GM18867 (cell line): ENCODE measurements around the gene NR2E1.

Experiments
- ATAC-seq: cut with Tn5 transposase; IDR thresholded peaks from one replicate; pipeline ENCODE4 v1.9.1; 2021; ENCODE audit warnings: mild to moderate bottlenecking, moderate library complexity; ENCODE audit not compliant: unreplicated experiment

The NR2E1 gene

GRCh38 chr6:108165714-108166663, at the start of gene NR2E1:
Gene NR2E1 (plus strand): TSS chr6:108166022. CDS start chr6:108166766, 744 bp downstream.
- ATAC-seq: no peak

GRCh38 chr6:108116546-108117426, 49.0 kb upstream of the NR2E1 start:
- ATAC-seq: no peak

GRCh38 chr6:108117427-108118358, 48.1 kb upstream of the NR2E1 start:
- peak; percentile 64 for ATAC-seq

- ATAC-seq: no peak
These were observed 47.5 kb upstream of the NR2E1 start for GRCh38 chr6:108118359-108118724.

GRCh38 chr6:108118810-108119768, 46.7 kb upstream of the NR2E1 start:
- ATAC-seq: no peak

- ATAC-seq: no peak
These were observed 46.1 kb upstream of the NR2E1 start for GRCh38 chr6:108119769-108120141.

GRCh38 chr6:108120311-108120710, 45.5 kb upstream of the NR2E1 start:
- no peak for ATAC-seq

GRCh38 chr6:108121612-108122011, 44.2 kb upstream of the NR2E1 start:
- no peak for ATAC-seq

- ATAC-seq: no peak
These were observed 42.3 kb upstream of the NR2E1 start for GRCh38 chr6:108123481-108123929.

- ATAC-seq: no peak
These were observed 41.9 kb upstream of the NR2E1 start for GRCh38 chr6:108123946-108124345.

- ATAC-seq: no peak
These were observed 38.8 kb upstream of the NR2E1 start for GRCh38 chr6:108127056-108127455.

- no peak for ATAC-seq
These were observed 38.0 kb upstream of the NR2E1 start for GRCh38 chr6:108127826-108128225.

GRCh38 chr6:108130262-108130661, 35.6 kb upstream of the NR2E1 start:
- ATAC-seq: no peak

- no peak for ATAC-seq
These were observed 33.0 kb upstream of the NR2E1 start for GRCh38 chr6:108132863-108133262.

- no peak for ATAC-seq
These were observed 32.1 kb upstream of the NR2E1 start for GRCh38 chr6:108133594-108134179.

- ATAC-seq: no peak
These were observed 31.4 kb upstream of the NR2E1 start for GRCh38 chr6:108134213-108134970.

- ATAC-seq: no peak
These were observed 23.6 kb upstream of the NR2E1 start for GRCh38 chr6:108142240-108142639.

GRCh38 chr6:108145639-108146038, 20.2 kb upstream of the NR2E1 start:
- no peak for ATAC-seq
